ENCODE data around the gene SLC25A28.
"Not testable (repeated sequence)": the region's sequence is repeated elsewhere in the genome, so short reads cannot be mapped to it uniquely, and the experiment has no call there.

Gene SLC25A28

DNA sequence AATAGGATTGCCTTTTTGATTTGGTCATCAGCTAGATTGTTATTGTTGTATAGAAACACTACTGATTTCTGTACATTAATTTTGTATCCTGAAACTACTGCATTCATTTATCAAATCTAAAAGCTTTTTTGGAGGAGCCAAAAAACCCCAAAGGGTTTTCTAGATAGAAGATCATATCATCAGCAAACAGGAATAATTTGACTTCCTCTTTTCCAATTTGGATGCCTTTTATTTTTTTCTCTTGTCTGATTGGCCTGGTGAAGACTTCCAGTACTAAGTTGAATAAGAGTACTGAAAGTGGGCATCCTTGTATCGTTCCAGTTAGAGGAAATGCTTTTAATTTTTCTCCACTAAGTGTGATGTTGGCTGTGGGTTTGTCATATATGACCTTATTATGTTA, 28.5 kb upstream of the SLC25A28 start:
- no peaks in the 10 kb centered on the region for H3K9me3 Mint-ChIP-seq
- no peak overlapping the region for H3K27ac Mint-ChIP-seq
- H3K36me3 Mint-ChIP-seq (ENCODE audit: insufficient read depth), result no peaks in the 10 kb centered on the region
- no peak for DNase-seq
- no peak overlapping the region for H3K4me3 Mint-ChIP-seq
- ATAC-seq (replicated peaks), result no peak
- no peaks in the 10 kb centered on the region for H3K4me1 Mint-ChIP-seq (ENCODE audit: low read depth in 2 of 2)
- H3K27me3 Mint-ChIP-seq, result peaks cover 57 to 97% of the 10 kb centered on the region in 2 donors

DNA sequence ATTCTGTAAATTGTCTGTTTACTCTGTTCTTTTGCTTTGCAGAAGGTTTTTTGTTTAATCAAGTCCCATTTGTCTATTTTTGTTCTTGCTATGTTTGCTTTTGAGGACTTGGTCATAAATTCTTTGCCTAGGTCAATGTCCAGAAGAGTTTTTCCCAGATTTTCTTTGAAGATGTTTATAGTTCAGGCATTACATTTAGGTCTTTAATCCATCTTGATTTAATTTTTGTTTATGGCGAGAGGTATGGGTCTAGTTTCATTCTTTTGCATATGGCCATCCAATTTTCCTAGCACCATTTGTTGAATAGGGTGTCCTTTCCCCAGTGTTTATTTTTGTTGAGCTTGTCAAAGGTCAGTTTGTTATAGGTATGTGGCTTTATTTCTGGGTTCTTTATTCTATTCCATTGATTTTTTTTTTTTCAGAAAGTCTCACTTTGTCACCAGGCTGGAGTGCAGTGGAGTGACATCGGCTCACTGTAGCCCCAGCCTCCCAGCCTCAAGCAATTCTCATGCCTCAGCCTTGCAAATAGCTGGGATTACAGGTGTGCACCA, 27.4 kb upstream of the SLC25A28 start:
- Mint-ChIP-seq H3K36me3 (ENCODE audit: insufficient read depth) (no peaks in the 10 kb centered on the region), H3K4me3 (no peak overlapping the region), H3K27ac (no peak overlapping the region), H3K27me3 (peaks cover 48 to 91% of the 10 kb centered on the region in 2 donors), H3K4me1 (ENCODE audit: low read depth in 2 of 2) (no peaks in the 10 kb centered on the region), H3K9me3 (no peaks in the 10 kb centered on the region)
- no peak for DNase-seq
- no peak for ATAC-seq (replicated peaks)

DNA sequence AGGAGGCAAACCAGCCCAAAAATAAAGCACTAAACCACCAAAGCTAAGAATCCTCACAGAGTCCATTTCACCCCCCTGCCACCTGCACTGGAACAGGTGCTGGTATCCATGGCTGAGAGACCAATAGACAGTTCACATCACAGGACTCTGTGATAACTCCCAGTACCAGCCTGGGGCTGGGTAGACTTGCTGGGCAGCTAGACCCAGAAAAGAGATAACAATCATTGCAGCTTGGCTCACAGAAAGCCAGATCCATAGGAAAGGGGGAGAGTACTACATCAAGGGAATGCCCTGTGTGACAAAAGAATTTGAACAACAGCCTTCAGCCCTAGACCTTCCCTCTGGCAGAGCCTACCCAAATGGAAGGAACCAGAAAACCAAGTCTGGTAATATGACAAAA, 13.6 kb upstream of the SLC25A28 start:
- Mint-ChIP-seq H3K27ac (no peak overlapping the region), H3K4me1 (ENCODE audit: low read depth in 2 of 2) (no peaks in the 10 kb centered on the region), H3K27me3 (peaks cover 50 to 74% of the 10 kb centered on the region in 2 donors), H3K9me3 (no peaks in the 10 kb centered on the region), H3K36me3 (ENCODE audit: insufficient read depth) (no peaks in the 10 kb centered on the region), H3K4me3 (no peak overlapping the region)
- ATAC-seq (replicated peaks) (no peak), DNase-seq (no peak)

DNA sequence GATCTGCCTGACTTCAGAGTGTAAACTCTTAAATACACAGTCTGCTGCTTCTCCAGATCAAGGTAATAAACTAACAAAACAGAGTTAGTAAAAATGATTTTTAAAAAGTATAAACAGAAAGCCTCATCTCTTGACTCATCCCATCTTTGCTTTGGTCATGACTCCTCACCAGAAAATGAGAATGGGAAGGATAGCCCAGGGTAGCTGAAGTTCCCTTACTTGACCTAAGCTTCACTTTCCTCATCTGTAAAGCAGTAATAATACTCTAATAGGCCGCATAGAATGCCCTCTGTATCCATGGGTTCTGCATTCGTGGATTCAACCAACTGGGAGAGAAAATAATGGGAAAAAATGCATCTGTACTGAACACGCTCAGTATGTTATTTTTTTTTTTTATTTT, 11.3 kb upstream of the SLC25A28 start:
- ATAC-seq (replicated peaks) (no peak), DNase-seq (no peak)
- Mint-ChIP-seq H3K4me1 (ENCODE audit: low read depth in 2 of 2) (no peaks in the 10 kb centered on the region), H3K27me3 (peaks cover 37 to 52% of the 10 kb centered on the region in 2 donors), H3K4me3 (no peak overlapping the region), H3K36me3 (ENCODE audit: insufficient read depth) (no peaks in the 10 kb centered on the region), H3K27ac (no peak overlapping the region), H3K9me3 (no peaks in the 10 kb centered on the region)

DNA sequence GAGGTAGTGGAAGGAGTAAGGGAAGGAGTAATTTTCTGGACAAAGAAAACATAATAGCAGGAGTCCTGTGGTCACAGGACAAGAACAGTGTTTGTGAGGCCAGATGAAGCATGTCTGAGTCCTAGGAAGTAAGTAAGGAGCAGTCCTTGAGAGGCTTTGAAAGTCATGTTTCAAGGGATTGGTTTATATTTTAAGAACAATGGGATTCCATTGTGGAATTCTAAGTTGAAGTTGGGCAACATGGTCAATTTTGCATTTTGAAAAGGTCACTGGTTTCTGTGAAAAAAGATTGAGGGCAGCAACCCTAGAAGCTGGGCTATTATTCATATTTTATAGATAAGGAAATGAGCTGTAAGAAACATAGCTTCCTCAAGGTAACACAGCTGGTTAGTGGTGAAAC, 10.8 kb upstream of the SLC25A28 start:
- Mint-ChIP-seq H3K9me3 (no peaks in the 10 kb centered on the region), H3K4me3 (no peak overlapping the region), H3K36me3 (ENCODE audit: insufficient read depth) (no peaks in the 10 kb centered on the region), H3K4me1 (ENCODE audit: low read depth in 2 of 2) (no peaks in the 10 kb centered on the region), H3K27me3 (peaks cover 33 to 47% of the 10 kb centered on the region in 2 donors), H3K27ac (no peak overlapping the region)
- ATAC-seq (replicated peaks), result no peak
- no peak for DNase-seq

DNA sequence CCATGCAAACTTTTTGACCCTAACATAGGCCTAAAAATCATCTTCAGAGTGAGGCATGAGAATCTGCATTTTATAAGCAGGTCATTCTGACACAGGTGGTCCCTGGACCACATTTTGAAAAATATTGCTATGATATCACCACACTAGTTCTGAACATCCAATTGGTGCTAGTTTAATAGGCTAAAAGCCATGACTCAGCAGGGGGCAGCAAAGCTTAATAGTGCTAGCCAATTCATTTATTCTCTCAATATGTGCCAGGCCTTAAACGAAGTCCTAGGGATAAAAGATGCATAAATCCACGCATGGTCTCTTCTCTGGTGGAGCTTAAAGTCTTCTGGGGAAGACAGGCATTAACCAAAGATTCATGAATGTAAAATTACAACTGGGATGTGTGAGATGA, 10.2 kb upstream of the SLC25A28 start:
- H3K4me1 Mint-ChIP-seq (ENCODE audit: low read depth in 2 of 2), result no peaks in the 10 kb centered on the region
- no peaks in the 10 kb centered on the region for H3K9me3 Mint-ChIP-seq
- no peak overlapping the region for H3K27ac Mint-ChIP-seq
- DNase-seq (no peak), ATAC-seq (replicated peaks) (no peak)
- H3K4me3 Mint-ChIP-seq, result no peak overlapping the region
- H3K36me3 Mint-ChIP-seq (ENCODE audit: insufficient read depth), result no peaks in the 10 kb centered on the region
- H3K27me3 Mint-ChIP-seq, result peaks cover 33 to 41% of the 10 kb centered on the region in 2 donors

DNA sequence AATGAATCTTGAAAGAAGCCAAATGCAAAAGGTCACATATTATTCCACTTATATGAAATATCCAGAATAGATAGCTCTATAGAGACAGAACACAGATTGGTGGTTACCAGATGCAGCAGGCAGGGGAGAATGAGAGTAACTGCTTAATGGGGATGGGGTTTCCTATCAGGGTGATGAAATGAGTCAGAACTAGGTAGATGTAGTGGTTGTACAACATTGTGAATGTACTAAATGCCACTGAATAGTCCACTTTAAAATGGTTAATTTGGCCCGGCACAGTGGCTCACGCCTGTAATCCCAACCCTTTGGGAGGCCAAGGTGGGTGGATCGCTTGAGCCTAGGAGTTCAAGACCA, 9.4 kb upstream of the SLC25A28 start:
- DNase-seq (no peak), ATAC-seq (replicated peaks) (no peak)
- no peak overlapping the region for H3K4me3 Mint-ChIP-seq
- H3K4me1 Mint-ChIP-seq (ENCODE audit: low read depth in 2 of 2), result no peaks in the 10 kb centered on the region
- H3K27me3 Mint-ChIP-seq, result peaks cover 29 to 34% of the 10 kb centered on the region in 2 donors
- no peaks in the 10 kb centered on the region for H3K36me3 Mint-ChIP-seq (ENCODE audit: insufficient read depth)
- no peaks in the 10 kb centered on the region for H3K9me3 Mint-ChIP-seq
- H3K27ac Mint-ChIP-seq, result no peak overlapping the region

DNA sequence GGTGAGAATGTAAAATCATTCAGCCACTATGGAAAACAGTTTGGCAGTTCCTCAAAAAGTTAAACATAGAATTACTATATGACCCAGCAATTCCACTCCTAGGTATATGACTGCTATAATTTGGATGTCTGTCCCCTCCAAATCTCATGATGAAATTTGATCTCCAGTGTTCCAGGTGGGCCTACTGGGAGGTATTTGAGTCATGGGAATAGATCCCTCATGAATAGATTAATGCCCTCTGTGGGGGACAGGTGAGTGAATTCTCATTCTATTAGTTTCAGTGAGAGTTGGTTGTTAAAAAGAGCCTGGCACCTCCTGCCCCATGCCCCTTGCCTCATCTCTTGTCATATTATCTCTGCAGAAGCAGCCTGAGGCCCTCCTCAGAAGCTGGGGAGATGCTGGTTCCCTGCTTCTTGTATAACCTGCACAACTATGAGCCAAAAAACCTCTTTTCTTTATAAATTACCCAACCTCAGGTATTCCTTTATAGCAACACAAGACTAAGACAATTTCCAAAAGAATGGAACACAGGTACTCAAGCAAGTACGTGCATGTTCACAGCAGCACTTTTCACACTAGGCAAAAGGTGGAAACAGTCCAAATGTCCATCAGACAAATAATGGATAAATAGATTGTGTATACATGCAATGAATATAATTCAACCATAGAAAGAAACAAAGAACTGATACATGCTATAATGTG, 8.8 kb upstream of the SLC25A28 start:
- DNase-seq (no peak), ATAC-seq (replicated peaks) (no peak)
- no peaks in the 10 kb centered on the region for H3K9me3 Mint-ChIP-seq
- H3K4me3 Mint-ChIP-seq, result no peak overlapping the region
- no peaks in the 10 kb centered on the region for H3K36me3 Mint-ChIP-seq (ENCODE audit: insufficient read depth)
- H3K27ac Mint-ChIP-seq, result no peak overlapping the region
- H3K27me3 Mint-ChIP-seq, result peaks cover 23 to 29% of the 10 kb centered on the region in 2 donors
- no peaks in the 10 kb centered on the region for H3K4me1 Mint-ChIP-seq (ENCODE audit: low read depth in 2 of 2)

DNA sequence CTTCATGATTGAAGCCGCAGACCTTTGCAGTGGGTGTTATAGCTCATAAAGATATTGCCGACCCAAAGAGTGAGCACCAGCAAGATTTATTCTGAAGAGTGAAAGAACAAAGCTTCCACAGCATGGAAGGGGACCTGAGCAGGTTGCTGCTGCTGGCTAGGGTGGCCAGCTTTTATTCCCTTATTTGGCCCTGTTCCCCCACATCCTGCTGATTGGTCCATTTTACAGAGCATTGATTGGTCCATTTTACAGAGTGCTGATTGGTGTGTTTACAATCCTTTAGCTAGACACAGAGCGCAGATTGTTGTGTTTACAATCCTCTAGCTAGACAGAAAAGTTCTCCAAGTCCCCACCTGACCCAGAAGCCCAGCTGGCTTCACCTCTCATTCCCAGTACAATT, 4.9 kb upstream of the SLC25A28 start:
- not testable (repeated sequence) for H3K4me3 Mint-ChIP-seq; H3K27ac Mint-ChIP-seq; H3K4me1 Mint-ChIP-seq (ENCODE audit: low read depth in 2 of 2); ATAC-seq (replicated peaks); DNase-seq; H3K9me3 Mint-ChIP-seq
- H3K36me3 Mint-ChIP-seq (ENCODE audit: insufficient read depth), result peaks cover 18% of the 10 kb centered on the region
- H3K27me3 Mint-ChIP-seq, result peaks cover 10% of the 10 kb centered on the region in 2 donors

DNA sequence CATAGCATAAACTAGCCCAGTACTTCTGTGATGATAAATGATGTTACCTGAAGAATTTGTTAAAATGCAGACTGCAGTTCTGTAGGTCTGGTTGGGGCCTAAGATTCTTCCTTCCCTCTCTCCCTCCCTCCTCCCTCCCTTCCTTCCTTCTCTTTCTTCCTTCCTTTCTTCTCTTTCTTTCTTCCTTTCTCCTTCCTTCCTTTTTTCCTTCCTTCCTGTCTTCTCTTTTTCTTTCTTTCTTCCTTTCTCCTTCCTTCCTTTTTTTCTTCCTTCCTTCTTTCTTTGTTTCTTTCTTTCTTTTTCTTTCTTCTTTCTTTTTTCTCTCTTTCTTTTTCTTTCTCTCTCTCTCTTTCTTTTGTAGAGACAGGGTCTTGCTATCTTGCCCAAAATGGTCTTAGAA, 3.7 kb upstream of the SLC25A28 start:
- Mint-ChIP-seq H3K27ac (no peak overlapping the region), H3K9me3 (no peaks in the 10 kb centered on the region), H3K27me3 (peaks cover 0 to under 1% of the 10 kb centered on the region in 2 donors), H3K36me3 (ENCODE audit: insufficient read depth) (peaks cover 18% of the 10 kb centered on the region), H3K4me1 (ENCODE audit: low read depth in 2 of 2) (peaks cover 14 to 15% of the 10 kb centered on the region in 2 donors), H3K4me3 (no peak overlapping the region)
- DNase-seq (no peak), ATAC-seq (replicated peaks) (no peak)

DNA sequence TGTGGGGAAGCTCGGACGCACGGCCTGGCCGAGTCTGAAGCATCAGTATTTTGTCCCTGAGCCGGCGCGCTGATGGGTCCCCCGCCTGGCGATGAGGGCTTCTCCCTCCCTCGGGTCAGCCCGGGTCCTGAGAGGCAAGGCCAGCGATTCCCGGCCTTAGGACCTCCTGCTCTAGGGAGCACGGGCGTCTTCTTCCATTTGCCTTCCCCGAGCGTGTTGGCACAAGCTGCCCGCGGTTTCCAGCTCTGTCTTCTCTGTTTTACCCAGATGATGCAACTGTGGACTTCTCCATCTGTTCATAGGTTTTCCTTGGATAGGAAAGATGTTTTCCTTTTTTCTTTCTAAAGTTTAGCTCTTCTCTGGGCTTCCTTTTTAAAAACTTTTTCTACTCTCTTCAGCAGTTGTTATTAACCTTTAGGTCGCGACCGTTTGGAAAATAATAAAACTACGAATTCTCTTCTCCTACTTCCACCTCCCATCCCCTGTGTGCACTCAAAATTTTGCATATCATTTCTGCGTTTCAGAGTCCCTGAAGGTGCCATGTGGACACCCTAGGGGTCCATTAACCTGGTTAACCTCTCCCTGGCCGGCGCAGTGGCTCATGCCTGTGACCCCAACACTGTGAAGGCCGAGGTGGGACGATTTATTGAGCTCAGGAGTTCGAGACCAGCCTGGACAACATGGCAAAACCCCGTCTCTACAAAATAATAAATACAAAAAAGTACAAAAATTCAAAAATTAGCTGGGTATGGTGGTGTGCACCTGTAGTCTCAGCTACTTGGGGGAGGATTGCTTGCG, 1.4 kb upstream of the SLC25A28 start:
- Mint-ChIP-seq H3K27me3 (no peaks in the 10 kb centered on the region), H3K27ac (peak overlapping the region; percentile 92 to 97), H3K9me3 (no peaks in the 10 kb centered on the region), H3K4me1 (ENCODE audit: low read depth in 2 of 2) (peaks cover 25 to 27% of the 10 kb centered on the region in 2 donors), H3K4me3 (peak overlapping the region; percentile 57 to 78), H3K36me3 (ENCODE audit: insufficient read depth) (peaks cover 18% of the 10 kb centered on the region)
- no peak for DNase-seq
- ATAC-seq (replicated peaks), result no peak

DNA sequence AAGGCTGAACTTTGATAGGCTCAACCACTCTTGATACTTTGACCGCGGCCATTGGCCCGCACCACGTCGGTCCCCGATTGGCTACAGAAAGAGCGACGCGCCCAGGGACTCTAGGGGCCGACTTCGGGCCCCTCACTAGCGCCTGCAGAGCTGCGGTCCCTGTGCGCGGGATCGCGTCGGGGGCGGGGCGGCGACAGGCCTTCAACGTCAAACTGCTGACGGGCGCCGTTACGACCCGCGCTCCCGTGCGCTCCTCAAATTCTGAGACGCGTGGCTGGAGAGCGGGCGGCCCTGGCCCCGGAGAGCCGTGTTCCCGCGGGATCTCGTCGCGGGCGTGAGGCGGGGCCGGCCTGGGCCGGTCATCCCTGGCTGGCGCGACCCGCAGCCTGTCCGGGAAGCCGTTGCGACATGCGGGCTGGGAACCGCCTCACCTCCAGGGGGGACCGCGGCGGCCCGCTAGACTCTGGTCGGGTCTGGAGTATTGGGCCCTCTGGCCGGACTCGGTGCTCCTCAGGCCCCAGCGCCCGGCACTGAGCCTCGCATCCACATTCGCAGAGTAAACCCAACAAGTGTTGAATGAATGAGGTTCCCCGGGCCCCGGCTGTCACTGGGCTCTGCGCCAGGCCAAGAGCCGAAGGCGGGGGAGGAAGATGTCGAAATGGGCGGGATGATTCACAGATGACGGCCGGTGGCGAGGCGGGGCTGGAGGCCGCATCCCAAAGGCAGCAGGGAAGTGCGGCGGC, 643 bp upstream of the SLC25A28 start:
- Mint-ChIP-seq H3K9me3 (no peaks in the 10 kb centered on the region), H3K36me3 (ENCODE audit: insufficient read depth) (peaks cover 18% of the 10 kb centered on the region), H3K4me3 (peak overlapping the region; percentile 57 to 78), H3K4me1 (ENCODE audit: low read depth in 2 of 2) (peaks cover 26 to 30% of the 10 kb centered on the region in 2 donors), H3K27ac (peak overlapping the region; percentile 92 to 97), H3K27me3 (no peaks in the 10 kb centered on the region)
- ATAC-seq (replicated peaks) (peak; percentile 83), DNase-seq (peak; percentile 75 to 80 (median 77))

DNA sequence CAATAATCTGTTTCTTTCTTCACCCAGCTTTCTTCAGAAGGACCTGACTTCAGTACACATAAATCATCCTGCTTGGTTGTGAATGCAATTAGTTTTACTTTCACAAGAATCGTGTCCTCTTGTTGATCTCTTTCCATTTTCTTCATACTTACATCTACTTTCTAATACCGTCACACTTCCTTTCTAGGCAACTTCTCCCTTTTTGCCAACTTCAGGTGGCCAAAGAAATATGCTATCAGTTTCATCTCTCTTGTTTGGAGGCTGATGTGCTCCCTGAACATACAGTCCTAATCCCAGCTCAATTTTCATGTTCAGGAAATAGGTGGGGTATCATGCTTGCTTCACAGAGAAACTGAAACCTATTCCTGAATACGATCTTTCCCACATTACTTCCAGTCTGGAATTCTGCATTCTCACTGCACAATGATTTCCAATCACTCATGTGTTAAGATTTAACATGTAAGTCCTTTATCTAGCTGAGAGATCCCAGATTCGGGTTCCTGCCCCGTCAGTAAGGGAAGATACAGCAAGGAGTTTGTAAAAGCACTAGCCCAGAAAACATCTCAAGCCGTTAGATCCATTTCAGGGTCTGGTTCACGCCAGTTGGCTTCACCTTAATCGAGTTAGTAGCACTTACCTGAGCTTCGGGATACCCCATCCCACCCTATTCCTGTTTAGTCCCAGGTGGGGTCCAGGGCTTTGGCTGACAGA, 994 bp downstream of the SLC25A28 start:
- H3K9me3 Mint-ChIP-seq, result no peaks in the 10 kb centered on the region
- peak overlapping the region; percentile 57 to 78 for H3K4me3 Mint-ChIP-seq
- DNase-seq (no peak), ATAC-seq (replicated peaks) (no peak)
- H3K4me1 Mint-ChIP-seq (ENCODE audit: low read depth in 2 of 2), result peaks cover 31 to 37% of the 10 kb centered on the region in 2 donors
- H3K27me3 Mint-ChIP-seq, result no peaks in the 10 kb centered on the region
- H3K36me3 Mint-ChIP-seq (ENCODE audit: insufficient read depth), result peaks cover 20% of the 10 kb centered on the region
- H3K27ac Mint-ChIP-seq, result peak overlapping the region; percentile 25 to 80

All from effector memory CD8-positive, alpha-beta T cell (primary cell).